Neural cell (in vitro differentiated cells): ENCODE data around the gene OVCA2. TPM values are rescaled to one million over a fixed set of nuclear protein-coding genes. Genes with fewer than 3 reads are reported as not detected.

Experiments
- H2AFZ ChIP-seq: fragments of 200-600, 300-800 bp; sonication (generic), shearing (Covaris generic); 2 replicates; pipeline ENCODE4 v1.6.0; 2014; ENCODE audit warnings: low read depth, mild to moderate bottlenecking, antibody characterized with exemption, low read length, moderate library complexity
- H3F3A ChIP-seq: fragments of 200-600 bp; shearing (Covaris generic); 2 replicates; pipeline ENCODE4 v1.6.1; 2016; ENCODE audit warnings: mild to moderate bottlenecking, moderate library complexity, mixed read lengths, antibody characterized with exemption, low read length; ENCODE audit not compliant: insufficient read depth, poor library complexity, severe bottlenecking
- H3K27ac ChIP-seq: fragments of 200-600, 300-800 bp; sonication (generic), shearing (Covaris generic); 2 replicates; pipeline ENCODE4 v1.5.1; 2014; ENCODE audit warnings: mild to moderate bottlenecking, low read length, moderate library complexity
- H3K27me3 ChIP-seq: fragments of 300-800, 200-600 bp; sonication (generic), shearing (Covaris generic); 2 replicates; pipeline ENCODE4 v1.6.0; 2014; ENCODE audit warnings: mild to moderate bottlenecking, low read depth, low read length, moderate library complexity; ENCODE audit not compliant: insufficient read depth
- H3K36me3 ChIP-seq: fragments of 300-800, 200-600 bp; sonication (generic), shearing (Covaris generic); 2 replicates; pipeline ENCODE4 v1.5.1; 2014; ENCODE audit warnings: mild to moderate bottlenecking, antibody characterized with exemption, low read length, moderate library complexity; ENCODE audit not compliant: insufficient read depth
- H3K4me2 ChIP-seq: fragments of 300-800, 200-600 bp; sonication (generic), shearing (Covaris generic); 2 replicates; pipeline ENCODE4 v1.6.0; 2014; ENCODE audit warnings: mild to moderate bottlenecking, low read length
- H3K4me3 ChIP-seq: fragments of 300-800, 200-600 bp; sonication (generic), shearing (Covaris generic); 2 replicates; pipeline ENCODE4 v1.5.1; 2014; ENCODE audit warnings: mild to moderate bottlenecking, low read length, moderate library complexity
- H3K79me2 ChIP-seq: fragments of 200-600 bp; shearing (Covaris generic); replicated peaks from 2 replicates; pipeline ENCODE4 v1.6.0; 2014; ENCODE audit warnings: mild to moderate bottlenecking, low read length, moderate library complexity; ENCODE audit not compliant: insufficient read depth
- H3K9ac ChIP-seq: fragments of 300-800, 200-600 bp; sonication (generic), shearing (Covaris generic); 2 replicates; pipeline ENCODE4 v1.6.1; 2016; ENCODE audit warnings: mild to moderate bottlenecking, low read length, mixed read lengths
- H3K9me2 ChIP-seq: fragments of 200-600 bp; shearing (Covaris generic); 2 replicates; pipeline ENCODE4 v1.6.1; 2016; ENCODE audit warnings: mild to moderate bottlenecking, low read length, mixed read lengths; ENCODE audit not compliant: insufficient read depth
- H3K9me3 ChIP-seq: fragments of 200-600, 300-800 bp; sonication (generic), shearing (Covaris generic); 2 replicates; pipeline ENCODE4 v1.6.1; 2016; ENCODE audit warnings: mild to moderate bottlenecking, mixed run types, low read length, moderate library complexity, mixed read lengths
- H4K20me1 ChIP-seq: fragments of 200-600 bp; shearing (Covaris generic); 2 replicates; pipeline ENCODE4 v1.6.1; 2016; ENCODE audit warnings: mild to moderate bottlenecking, mixed run types; ENCODE audit not compliant: insufficient read depth
- CTCF ChIP-seq: fragments of 450-650 bp; IDR thresholded peaks from 2 replicates; pipeline ENCODE4 v1.5.1; 2014; ENCODE audit warnings: antibody characterized with exemption, mild to moderate bottlenecking, moderate library complexity; ENCODE audit not compliant: poor library complexity, severe bottlenecking
- EP300 ChIP-seq: fragments of 450-650 bp; conservative IDR thresholded peaks from 2 replicates; pipeline ENCODE4 v1.6.1; 2014; ENCODE audit warnings: antibody characterized with exemption, mild to moderate bottlenecking, moderate library complexity; ENCODE audit not compliant: poor library complexity, severe bottlenecking
- EZH2 ChIP-seq: fragments of 200-600, 300-800 bp; shearing (Covaris generic), sonication (generic); IDR thresholded peaks from 2 replicates; pipeline ENCODE4 v1.6.1; 2014; ENCODE audit warnings: antibody characterized with exemption, low read length, borderline replicate concordance, mild to moderate bottlenecking; ENCODE audit not compliant: insufficient read depth, poor library complexity, severe bottlenecking
- MXI1 ChIP-seq: fragments of 450-650 bp; conservative IDR thresholded peaks from 2 replicates; pipeline ENCODE4 v1.6.1; 2014; ENCODE audit warnings: antibody characterized with exemption, mild to moderate bottlenecking; ENCODE audit not compliant: poor library complexity, severe bottlenecking
- POLR2AphosphoS5 ChIP-seq: IDR thresholded peaks from 2 replicates; pipeline ENCODE4 v1.6.1; 2012
- RAD21 ChIP-seq: fragments of 450-650 bp; conservative IDR thresholded peaks from 2 replicates; pipeline ENCODE4 v1.6.1; 2014; ENCODE audit warnings: antibody characterized with exemption, mild to moderate bottlenecking, moderate library complexity
- REST ChIP-seq: IDR thresholded peaks from 2 replicates; pipeline ENCODE4 v1.6.1; 2012; ENCODE audit warnings: borderline replicate concordance
- SMC3 ChIP-seq: fragments of 450-650 bp; conservative IDR thresholded peaks from 2 replicates; pipeline ENCODE4 v1.6.1; 2014; ENCODE audit warnings: antibody characterized with exemption, mild to moderate bottlenecking, moderate library complexity; ENCODE audit not compliant: poor library complexity
- TAF1 ChIP-seq: IDR thresholded peaks from 2 replicates; pipeline ENCODE4 v1.6.1; 2012; ENCODE audit warnings: low read depth
- polyA plus RNA-seq: library from polyadenylated mRNA; depleted of rRNA; stranded (reverse); fragments of >200 nt; gene quantifications from 2 replicates; pipeline ENCODE4 v1.2.3, GENCODE V29; 2014

The OVCA2 gene
- polyA plus RNA-seq, 1 donor from 2014 or later: 54.4 TPM

GRCh38 chr17:2016494-2016893 is 25.3 kb upstream of the OVCA2 start:
- Histone ChIP-seq H3F3A (no peaks in the 10 kb centered on the region), H4K20me1 (no peaks in the 10 kb centered on the region), H3K9ac (no peak overlapping the region), H3K9me3 (no peaks in the 10 kb centered on the region), H3K36me3 (no peaks in the 10 kb centered on the region), H3K27me3 (no peaks in the 10 kb centered on the region), H3K4me3 (no peak overlapping the region), H3K79me2 (no peaks in the 10 kb centered on the region), H3K27ac (no peak overlapping the region), H3K4me2 (no peak overlapping the region), H2AFZ (no peak overlapping the region), H3K9me2 (no peaks in the 10 kb centered on the region)
- TF ChIP-seq RAD21 (no peak), EP300 (no peak)

GRCh38 chr17:2017274-2017941 is 24.4 kb upstream of the OVCA2 start:
- Histone ChIP-seq H3K36me3 (no peaks in the 10 kb centered on the region), H3F3A (no peaks in the 10 kb centered on the region), H3K4me2 (no peak overlapping the region), H3K27me3 (no peaks in the 10 kb centered on the region), H3K9me2 (no peaks in the 10 kb centered on the region), H3K27ac (no peak overlapping the region), H4K20me1 (no peaks in the 10 kb centered on the region), H3K79me2 (no peaks in the 10 kb centered on the region), H3K9ac (no peak overlapping the region), H3K4me3 (no peak overlapping the region), H3K9me3 (no peaks in the 10 kb centered on the region), H2AFZ (no peak overlapping the region)
- no peak for TF ChIP-seq EZH2
- TF ChIP-seq CTCF: no peak
- TF ChIP-seq EP300: no peak
- TF ChIP-seq SMC3: no peak
- no peak for TF ChIP-seq REST
- TF ChIP-seq MXI1: no peak
- TF ChIP-seq POLR2AphosphoS5: no peak
- TF ChIP-seq TAF1: no peak
- no peak for TF ChIP-seq RAD21
